DMS53 (cell line): ENCODE measurements around the gene TRAPPC12.

Experiments used
- DNase-seq: peaks from one replicate; lab custom pipeline; 2025; lab: John Stamatoyannopoulos, UW

TRAPPC12 gene

DNA sequence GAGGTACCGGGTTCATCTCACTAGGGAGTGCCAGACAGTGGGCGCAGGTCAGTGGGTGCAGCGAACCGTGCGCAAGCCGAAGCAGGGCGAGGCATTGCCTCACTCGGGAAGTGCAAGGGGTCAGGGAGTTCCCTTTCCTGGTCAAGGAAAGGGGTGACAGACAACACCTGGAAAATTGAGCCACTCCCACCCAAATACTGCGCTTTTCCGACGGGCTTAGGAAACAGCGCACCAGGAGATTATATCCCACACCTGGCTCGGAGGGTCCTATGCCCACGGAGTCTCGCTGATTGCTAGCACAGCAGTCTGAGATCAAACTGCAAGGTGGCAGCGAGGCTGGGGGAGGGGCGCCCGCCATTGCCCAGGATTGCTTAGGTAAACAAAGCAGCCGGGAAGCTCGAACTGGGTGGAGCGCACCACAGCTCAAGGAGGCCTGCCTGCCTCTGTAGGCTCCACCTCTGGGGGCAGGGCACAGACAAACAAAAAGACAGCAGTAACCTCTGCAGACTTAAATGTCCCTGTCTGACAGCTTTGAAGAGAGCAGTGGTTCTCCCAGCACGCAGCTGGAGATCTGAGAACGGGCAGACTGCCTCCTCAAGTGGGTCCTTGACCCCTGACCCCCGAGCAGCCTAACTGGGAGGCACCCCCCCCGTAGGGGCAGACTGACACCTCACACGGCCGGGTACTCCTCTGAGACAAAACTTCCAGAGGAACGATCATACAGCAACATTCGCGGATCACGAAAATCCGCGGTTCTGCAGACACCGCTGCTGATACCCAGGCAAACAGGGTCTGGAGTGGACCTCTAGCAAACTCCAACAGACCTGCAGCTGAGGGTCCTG, 9.9 kb upstream of the TRAPPC12 start:
- DNase-seq, result peak; percentile 29

DNA sequence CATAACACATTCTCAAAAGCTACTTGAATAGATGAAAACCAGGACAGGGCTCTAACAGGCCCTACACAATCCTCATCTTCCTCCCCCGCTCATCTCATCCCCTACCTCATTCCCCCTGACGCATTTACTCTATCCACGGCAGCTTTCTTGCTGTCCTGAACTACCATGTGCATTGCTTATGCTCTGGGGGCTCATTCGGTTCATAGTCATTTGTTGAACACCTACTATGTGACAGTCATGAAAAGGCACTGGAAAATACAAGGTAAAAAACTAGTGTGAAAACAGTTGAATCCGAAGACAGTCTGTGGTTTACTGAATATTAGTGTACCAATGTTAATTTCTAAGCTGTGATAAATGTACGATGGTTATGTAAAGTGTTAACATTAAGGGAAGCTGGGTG, 2.7 kb upstream of the TRAPPC12 start:
- no peak for DNase-seq

DNA sequence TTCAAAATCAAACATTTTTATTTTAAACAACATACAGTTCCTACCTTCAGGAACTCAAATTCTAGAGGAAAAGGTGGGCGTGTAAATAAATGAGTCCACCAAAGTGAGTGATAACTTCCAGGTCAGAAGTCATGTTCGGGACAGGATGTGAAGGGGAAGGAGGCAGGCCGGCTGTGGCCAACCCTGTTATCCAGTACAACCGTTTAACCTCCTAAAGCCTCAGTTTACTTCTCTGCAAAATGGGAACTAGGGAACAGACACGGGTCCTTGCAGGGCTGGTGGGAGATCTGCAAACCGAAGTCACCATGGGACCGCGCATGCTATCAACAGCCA, 2.2 kb upstream of the TRAPPC12 start:
- DNase-seq, result peak; percentile 57

DNA sequence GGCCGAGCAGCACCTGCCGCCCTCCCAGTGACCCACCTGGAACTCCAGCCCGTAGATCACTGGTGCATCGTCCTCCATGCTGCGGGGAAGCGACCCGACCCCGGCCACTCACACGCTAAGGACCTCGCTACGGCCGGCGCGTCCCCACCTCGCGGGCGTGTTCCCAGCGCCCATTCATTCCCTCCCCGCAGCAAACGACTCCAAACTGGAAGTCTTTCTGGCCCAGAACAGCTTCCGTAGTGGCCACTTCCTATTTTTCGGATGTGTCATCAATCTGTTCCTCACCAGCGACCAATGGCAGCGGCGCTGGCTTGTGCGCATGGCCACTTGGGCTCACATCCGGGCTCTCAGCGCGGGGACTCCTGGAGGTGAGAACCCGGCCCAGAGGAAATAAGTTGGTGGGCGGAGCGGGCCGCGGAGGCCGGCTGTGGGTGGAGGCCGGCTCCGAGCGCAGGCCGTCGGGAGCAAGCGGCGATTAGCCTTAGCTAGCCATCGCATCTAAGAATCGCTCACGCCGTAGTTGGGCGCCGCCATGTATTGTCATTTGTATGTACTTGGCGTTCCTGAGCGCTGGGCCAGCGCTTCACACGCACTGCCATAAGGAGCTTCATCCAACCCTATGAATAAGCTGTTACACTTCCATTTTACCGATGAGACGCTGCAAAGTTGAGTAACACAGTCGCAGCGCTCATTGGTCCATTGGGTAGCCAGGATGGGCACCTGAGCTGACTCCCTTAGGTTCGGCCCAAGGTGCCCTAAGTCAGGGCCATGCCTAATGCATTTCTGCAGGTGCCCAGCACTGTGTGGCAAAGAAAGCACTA, 1.7 kb upstream of the TRAPPC12 start, which contains the start of gene EIPR1:
Gene EIPR1 (minus strand): TSS at position 207 of the 821 bp plus-strand sequence. CDS start 129 bp downstream, at position 78.
- DNase-seq, result peak; percentile 98

DNA sequence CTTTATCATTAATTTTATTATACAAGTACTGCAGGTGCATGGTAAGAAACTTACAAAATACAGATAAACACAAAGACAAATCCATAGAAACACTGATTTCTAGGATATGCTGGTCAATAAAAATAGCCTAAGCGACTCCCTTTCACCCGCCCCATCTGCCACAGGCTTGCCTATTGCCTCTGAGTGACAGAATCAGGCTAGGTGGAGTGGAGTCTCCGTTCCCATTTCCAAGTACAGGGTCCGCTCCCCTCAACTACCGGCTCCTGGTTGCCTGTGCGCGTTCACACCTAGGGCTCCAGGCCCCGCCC, 201 bp upstream of the TRAPPC12 start:
- no peak for DNase-seq

DNA sequence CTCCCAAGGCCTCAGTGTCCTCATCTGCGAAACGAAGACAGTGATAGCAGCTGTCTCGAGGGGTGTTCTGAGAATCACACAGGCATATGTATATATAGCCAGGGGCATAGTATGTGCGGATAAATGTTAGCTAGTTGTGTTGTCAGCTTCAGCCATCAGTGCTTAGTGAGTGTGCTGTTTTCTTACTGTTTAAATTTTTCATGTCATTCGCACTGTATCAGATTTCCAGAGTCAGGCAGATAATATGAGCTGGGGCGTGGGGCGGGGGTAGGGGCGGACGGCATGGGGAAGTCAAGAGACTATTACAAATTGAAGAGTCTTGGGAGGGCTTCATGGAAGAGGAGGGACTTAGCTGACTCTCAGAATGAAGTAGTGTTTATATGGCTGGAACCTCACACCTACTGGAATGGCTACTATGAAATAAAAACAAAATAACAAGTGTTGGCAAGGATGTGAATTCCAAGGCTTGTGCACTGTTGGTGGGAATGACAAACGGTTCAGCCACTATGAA, 7.0 kb downstream of the TRAPPC12 start:
- DNase-seq, result no peak

DNA sequence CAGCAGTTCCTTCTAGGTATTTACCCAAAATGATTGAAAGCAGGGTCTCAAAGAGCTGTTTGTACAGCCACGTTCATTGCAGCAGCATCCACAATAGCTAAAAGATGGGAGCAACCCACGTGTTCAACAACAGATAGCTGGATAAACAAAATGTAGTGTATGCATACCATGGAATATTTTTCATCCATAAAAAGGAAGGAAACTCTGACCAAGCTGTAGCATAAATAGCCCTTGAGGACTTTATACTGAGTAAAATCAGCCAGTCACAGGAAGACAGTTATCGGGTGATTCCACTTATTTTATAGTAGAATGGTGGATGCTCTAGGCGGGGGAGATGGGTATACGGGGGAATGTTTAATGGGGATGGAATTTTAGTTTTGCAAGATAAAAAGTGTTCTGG, 7.5 kb downstream of the TRAPPC12 start:
- no peak for DNase-seq

DNA sequence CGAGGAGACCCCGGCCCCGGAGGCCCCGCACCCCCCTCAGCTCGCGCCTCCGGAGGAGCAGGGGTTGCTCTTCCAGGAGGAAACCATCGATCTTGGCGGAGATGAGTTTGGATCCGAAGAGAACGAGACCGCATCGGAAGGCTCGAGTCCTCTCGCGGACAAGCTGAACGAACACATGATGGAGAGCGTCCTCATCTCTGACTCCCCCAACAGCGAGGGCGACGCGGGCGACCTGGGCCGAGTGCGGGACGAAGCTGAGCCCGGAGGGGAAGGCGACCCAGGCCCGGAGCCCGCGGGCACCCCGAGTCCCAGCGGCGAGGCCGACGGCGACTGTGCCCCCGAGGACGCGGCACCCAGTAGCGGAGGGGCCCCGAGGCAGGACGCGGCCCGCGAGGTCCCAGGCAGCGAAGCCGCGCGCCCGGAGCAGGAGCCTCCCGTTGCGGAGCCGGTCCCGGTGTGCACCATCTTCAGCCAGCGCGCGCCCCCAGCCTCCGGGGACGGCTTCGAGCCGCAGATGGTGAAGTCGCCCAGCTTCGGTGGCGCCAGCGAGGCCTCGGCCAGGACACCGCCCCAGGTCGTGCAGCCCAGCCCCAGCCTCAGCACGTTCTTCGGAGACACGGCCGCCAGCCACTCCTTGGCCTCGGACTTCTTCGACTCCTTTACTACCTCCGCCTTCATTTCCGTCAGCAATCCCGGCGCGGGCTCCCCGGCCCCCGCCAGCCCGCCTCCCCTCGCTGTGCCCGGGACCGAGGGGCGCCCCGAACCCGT, 8.3 kb downstream of the TRAPPC12 start:
- DNase-seq, result no peak

DNA sequence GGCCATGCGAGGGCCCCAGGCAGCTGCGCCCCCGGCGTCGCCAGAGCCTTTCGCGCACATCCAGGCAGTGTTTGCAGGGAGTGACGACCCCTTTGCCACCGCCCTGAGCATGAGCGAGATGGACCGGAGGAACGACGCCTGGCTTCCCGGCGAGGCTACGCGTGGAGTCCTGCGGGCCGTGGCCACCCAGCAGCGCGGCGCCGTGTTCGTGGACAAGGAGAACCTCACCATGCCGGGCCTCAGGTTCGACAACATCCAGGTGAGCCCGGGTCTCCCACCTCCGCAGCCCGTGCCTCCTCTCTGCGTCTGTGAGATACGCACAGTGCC, 8.9 kb downstream of the TRAPPC12 start:
- no peak for DNase-seq

DNA sequence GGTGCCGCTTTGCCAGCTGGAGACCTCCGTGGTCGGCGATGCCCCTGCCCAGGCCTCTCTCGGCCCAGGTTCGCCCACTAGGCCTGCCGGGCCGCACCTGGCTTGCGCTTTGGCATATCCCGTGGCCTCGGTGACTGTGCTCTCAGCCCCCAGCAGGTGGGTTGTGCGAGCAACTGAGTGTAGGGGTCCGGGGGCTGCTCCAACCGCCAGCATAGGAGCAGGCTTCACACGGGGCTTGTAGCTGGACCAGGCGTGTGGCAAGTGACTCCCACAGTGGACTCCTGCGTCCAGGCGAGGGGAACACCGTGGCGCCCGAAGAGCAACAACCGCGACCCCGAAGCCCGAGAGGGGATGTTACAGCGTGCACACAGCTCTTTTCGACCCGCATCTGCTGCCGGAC, 9.7 kb downstream of the TRAPPC12 start:
- DNase-seq, result no peak

DNA sequence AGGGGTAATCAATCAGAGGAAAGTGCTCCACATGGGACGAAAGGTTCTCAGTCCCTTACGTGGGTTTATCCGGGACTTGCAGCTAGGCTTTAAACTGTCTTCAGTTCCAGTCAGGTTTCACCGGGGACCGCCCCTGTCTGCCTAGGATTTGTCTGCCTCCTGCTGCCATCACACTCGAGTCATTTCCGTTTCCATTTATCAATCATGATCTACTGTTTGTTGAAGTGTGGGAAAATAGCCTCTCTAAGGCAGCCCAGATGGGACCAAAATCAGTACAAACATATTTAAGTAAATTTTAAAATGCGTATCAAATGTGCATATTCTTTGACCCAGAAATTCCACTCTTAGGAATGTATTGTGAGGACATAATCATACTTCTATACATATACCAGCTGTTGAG, 10.5 kb downstream of the TRAPPC12 start:
- DNase-seq, result no peak

DNA sequence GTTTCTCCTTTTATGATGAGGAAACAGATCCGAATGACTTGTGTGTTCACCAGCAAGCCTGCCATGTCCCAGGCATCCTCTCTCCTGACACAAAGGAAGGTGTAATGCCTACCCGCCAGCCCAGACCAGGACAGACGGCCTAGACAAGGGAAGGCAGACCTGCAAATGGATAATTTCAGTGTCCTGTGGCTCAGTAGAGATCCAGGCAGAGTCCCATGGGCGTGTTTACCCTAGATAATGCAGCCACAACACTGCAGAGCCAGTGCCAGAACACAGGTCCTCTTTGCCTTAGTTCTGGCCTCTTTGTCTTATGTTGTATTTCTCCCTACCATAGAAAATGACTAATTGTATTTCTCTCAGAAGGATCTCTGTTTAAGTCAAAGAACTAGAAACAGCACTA, 12.7 kb downstream of the TRAPPC12 start:
- DNase-seq, result no peak

DNA sequence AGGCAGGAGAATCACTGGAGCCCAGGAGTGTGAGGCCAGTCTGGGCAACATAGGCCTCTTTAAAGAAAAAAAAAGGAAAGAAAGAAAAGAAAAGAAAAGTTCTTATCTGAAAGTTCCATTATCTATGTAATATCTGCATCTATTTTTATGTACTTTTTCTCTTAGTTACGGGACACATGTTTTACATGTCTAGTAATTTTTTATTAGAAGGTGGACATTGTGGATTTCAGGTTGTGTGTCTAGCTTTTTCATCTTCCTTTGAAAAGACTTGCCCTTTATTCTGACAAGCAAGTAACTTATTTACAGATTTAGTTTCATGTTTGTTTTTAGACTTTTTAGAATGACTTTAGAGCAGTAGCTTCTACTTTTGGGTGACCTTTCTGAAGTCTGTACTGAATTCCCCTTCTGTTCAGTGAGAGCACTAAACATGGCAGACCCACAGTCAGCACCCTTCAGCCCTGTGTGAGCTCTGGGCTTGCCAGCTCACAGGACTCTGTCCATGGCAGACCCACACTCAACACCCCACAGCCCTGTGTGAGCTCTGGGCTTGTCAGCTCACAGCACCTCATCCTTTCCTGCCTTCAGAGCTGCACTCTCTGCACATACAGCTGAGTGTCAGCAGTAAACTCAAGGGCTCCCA, 17.5 kb downstream of the TRAPPC12 start:
- no peak for DNase-seq

DNA sequence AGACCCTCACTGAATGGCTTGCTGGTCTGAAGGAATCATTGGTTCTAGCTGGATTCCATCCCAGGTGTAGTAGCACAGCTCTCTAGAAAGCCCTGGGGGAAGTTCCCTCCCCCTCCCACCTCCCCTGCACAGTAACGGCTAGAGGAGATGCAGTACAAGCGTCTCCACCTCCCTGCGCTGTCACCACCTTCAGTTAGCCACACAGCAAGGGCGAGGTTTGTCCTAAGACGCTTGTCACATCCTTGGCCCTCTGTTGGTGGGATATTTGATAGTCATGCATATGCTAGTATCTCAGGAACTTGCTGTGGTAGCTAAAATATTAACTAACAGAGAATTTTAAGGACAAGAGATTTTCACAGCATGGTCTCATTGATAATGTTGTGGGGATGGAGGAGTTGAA, 19.4 kb downstream of the TRAPPC12 start:
- no peak for DNase-seq

DNA sequence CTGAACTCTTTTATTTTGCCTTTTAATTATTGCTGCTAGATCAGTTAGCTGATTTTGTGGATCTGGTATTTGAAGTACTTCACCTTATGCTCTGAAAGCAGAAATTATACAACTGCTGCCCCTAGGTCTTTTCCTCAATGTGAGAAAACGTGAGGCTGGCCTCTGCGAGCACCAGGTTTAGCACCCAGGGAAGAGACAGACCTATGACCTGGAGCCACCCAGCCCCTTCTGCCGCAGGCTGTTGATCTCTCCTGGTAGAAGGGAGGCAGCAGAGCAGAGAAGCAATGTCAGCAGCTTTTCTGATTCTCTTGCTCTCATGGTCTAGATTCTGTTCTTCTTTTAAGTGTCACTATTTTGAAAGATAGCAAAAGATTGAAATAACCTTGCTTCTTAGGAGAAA, 19.9 kb downstream of the TRAPPC12 start:
- DNase-seq, result no peak

DNA sequence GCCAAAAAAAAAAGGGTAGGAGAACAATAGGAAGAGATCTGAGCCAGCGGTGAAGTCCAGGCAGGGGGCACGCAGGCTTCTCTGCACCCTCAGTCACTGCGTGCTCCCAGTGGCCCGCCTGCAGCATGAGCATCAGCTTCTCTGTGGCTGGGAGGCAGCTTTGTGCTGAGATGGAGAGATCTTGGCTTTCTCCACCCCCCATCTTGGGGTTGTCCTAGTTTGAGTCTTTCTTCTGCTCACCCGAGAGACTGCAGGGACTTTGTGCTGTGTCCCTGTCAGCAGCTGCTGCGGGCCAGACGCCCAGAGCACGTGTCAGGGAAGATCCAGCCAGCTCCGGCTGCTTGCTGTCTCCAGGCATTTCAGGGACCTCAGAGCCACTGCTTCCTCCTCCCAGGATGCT, 20.3 kb downstream of the TRAPPC12 start:
- no peak for DNase-seq

DNA sequence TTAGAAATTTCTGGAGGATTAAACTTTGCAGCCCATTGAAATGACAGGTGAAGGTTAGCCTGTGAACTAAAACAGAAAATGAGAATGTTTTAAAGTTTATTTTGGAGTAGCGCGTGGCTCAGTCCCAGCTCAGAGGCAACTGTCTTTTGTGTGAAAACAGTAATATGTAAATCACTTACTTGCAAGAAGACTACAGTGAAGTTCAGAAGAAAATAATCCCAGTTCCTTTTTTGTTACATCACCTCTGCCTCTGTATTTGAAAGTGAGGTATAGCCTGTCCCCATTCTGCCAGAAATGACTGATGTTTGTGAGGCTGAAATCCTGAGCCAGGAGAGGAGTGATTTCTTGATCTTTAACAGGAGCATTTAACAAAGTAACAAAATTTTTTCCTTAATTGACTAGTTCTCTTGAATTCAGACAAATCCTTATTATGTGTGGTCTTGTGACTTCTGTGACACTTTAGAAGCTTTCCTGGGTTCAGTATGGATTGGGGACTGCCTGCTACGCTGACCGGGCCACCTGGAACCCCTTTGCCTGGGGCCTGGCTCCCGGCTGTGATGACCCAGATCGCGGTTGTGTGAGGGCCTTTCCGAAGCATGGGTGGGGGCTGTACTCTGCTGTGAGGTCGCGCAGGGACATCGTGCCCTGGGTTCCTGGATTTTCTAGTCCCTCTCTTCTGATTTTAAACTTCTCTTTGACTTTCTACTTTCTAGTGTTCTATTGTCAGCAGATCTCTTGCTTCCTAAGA, 24.3 kb downstream of the TRAPPC12 start:
- DNase-seq, result no peak

DNA sequence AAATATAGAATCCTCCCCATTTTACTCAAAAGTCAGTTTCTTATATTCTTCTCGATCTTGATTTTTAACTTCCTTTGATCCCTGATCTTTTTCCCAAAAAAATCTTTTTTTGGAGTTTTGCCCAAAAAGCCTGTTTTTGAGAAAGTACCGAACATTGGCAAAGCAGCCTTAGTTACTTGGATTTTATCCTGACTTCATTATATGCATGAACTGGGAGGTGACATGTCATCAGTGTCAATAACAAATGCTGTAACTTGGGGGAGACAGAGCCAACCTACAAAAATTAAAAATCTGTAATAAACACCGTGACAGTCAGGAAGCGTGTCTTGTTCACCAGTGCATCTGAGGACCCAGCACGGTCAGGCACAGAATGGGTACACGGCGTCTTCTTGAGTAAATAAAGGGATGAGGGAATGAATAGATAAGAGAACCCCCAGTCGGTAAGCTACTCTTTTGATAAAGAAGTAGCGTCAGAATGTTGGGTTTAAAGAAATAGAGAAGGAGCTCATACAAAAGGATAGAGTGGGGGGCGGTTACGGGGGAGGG, 24.9 kb downstream of the TRAPPC12 start:
- DNase-seq, result no peak

DNA sequence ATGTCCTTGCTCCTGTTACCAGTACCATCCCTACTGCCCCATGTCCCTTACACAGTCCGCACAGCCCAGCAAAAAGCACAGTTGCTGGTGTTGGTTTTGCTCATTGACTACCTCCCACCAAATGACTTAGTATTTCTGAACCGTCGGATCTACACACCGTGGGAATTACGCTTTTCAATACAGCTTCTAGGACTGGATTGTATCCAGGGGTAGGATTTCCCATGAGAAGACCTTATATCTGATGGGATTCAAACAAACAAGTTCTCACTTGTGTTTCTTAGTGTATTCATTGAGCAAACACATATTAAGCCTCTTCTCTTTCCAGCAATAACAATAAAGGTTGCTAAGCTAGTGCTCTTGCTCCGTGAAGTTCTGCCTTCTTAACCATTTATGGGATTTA, 25.8 kb downstream of the TRAPPC12 start:
- no peak for DNase-seq

DNA sequence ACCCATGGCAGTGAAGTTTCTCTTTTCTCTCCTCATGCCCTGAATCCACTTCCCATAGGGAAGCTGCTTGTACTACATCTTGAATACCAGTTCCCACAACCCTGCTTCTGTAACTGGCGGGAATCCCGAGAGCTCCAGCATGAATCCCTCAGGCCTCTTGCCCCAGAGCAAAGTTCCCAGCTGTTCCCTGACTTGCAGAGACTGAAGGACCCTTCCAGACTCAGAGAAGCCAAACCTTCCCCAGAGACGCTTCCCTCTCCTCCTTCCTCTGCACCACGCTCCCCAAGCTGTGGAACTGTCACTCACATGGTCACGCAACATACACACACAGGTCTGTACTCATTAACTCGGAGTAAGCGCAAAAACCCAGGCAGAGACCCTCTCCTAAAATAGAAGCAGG, 26.4 kb downstream of the TRAPPC12 start:
- no peak for DNase-seq

DNA sequence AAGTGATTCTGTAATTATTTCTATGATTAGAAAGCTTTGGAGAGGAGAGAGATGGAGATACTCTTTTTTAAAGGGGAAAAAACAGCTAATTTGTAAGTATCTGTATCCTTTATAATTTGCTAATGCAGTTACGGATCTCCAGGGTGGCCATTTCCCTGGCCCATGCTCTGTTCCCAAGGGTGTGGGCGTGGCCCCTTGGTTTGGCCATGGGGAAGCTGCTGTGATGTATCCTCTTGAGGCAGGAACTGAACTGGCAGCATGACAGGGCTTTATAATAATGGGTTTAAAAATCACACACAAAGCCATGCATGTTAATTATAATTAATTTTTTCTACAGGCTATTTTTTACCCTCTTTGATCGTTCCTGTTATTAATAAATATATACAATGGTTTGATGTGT, 27.0 kb downstream of the TRAPPC12 start:
- DNase-seq, result no peak
